A549 treated with GW870086 at 1 μM for 4 hours (cell line): ENCODE data around the gene COL13A1. TPM values are rescaled to one million over a fixed set of nuclear protein-coding genes. Genes with fewer than 3 reads are reported as not detected.

Experiments used
- total RNA-seq: library from RNA; stranded (reverse); fragments of 200-300 nt; extraction: Qiagen RNA extraction; gene quantifications from 5 replicates; pipeline ENCODE4 v1.2.3, GENCODE V29; 2022; ENCODE audit warnings: low read depth

COL13A1 gene
- total RNA-seq: 0.23 to 0.65 TPM (median 0.36 TPM) in 3 of 5 replicates, not detected in the others

GRCh38 chr10:69801434-69802315 lies at the start of gene COL13A1:
Gene COL13A1 (plus strand): TSS chr10:69801906. CDS start chr10:69802424, 518 bp downstream.

Other genes starting within 250 kb of the COL13A1 start
- not detected in 5 replicates for gene NEUROG3, start 228.5 kb upstream of the COL13A1 start, total RNA-seq
- 16.7 to 19.2 TPM (median 17.2 TPM) in 5 replicates for gene FAM241B, start 171.7 kb upstream of the COL13A1 start, total RNA-seq